GM21576 (cell line): ENCODE results near the gene NODAL.
"Not testable (repeated sequence)": the region's sequence is repeated elsewhere in the genome, so short reads cannot be mapped to it uniquely, and the experiment has no call there.

Experiments
- ATAC-seq: cut with Tn5 transposase; IDR thresholded peaks from one replicate; pipeline ENCODE4 v1.9.1; 2021; ENCODE audit warnings: mild to moderate bottlenecking, moderate library complexity; ENCODE audit not compliant: unreplicated experiment

The NODAL gene

DNA sequence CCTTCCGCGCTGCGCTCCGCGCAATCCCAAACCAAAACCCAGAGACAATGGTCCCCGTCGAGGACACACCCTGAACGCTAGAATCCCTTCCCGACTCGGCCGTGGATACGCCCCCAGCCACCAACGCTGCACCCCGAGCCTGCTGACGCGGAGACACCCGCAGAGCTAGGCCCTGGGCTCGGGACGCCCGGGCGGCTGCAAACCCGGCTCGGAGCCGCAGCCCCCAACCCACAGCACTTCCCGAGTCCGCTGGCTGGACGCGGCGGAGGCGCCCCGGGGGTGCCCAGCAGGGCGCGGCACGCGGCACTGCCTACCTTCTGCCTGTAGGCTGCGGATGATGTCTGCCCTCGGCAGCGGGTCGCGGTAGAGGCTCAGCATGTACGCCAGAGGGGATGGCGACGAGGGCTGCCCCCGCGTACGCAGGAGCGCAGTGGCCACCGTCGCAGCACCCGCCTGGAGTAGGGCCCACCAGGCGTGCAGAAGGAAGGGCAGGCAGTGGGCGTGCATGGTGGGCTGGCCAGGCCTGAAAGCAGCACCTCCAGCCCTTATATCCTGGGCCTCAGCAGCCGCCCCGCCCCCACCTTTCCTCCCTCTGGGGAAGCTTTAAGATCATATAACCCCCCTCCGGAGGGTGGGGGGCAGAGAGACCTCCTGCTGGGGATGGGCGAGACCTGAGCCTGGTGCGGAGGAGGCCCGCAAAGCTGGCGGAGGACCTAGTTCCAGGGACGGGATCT, at the start of gene NODAL:
TSS of gene NODAL (minus strand) at position 521 of the 734 bp plus-strand sequence. CDS start at position 507, 14 bp downstream.
- ATAC-seq, result no peak

DNA sequence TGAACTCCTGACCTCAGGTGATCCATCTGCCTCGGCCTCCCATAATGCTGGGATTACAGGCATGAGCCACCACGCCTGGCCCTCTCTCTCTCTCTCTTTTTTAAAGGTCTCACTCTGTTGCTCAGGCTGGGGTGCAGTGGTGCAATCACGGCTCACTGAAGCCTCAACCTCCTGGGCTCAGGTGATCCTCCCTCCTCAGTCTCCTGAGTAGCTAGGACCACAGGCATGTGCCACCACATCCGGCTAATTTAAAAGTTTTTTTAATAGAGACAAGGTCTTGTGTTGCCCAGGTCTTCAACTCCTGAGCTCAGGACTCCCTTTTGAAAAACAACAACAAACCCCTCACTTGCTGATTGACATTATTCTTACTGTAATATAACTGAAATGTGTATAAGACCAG, 48.7 kb upstream of the NODAL start:
- ATAC-seq, result no peak

DNA sequence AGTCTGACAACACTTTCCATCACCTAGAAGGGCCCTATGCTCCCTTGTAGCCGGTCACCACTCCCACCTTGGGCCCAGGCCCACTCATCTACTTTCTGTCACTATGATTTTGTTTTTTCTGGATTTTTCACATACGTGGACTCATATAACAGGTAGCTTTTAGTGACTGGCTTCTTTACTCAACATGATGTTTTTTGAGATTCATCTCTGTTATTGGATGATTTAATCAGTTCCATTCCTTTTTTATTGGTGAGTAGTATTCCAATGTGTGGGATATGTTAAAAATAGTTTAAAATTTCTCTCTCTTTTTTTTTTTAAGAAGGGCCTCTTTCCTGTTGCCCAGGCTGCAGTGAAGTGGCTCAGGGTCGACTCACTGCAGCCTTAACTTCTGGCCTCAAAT, 46.3 kb upstream of the NODAL start:
- ATAC-seq, result no peak

DNA sequence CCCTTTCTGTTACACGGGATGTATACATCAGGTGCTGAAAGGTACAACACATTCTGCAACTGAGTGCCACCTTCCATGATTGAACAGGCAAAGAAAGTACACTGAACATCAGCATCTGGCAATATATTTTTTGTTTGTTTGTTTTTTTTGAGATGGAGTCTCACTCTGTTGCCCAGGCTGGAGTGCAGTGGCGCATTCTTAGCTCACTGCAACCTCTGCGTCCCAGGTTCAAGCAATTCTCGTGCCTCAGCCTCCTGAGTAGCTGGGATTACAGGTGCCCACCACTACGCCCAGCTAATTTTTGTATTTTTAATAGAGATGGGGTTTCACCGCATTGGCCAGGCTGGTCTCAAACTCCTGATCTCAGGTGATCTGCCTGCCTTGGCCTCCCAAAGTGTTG, 42.4 kb upstream of the NODAL start:
- ATAC-seq, result not testable (repeated sequence)

DNA sequence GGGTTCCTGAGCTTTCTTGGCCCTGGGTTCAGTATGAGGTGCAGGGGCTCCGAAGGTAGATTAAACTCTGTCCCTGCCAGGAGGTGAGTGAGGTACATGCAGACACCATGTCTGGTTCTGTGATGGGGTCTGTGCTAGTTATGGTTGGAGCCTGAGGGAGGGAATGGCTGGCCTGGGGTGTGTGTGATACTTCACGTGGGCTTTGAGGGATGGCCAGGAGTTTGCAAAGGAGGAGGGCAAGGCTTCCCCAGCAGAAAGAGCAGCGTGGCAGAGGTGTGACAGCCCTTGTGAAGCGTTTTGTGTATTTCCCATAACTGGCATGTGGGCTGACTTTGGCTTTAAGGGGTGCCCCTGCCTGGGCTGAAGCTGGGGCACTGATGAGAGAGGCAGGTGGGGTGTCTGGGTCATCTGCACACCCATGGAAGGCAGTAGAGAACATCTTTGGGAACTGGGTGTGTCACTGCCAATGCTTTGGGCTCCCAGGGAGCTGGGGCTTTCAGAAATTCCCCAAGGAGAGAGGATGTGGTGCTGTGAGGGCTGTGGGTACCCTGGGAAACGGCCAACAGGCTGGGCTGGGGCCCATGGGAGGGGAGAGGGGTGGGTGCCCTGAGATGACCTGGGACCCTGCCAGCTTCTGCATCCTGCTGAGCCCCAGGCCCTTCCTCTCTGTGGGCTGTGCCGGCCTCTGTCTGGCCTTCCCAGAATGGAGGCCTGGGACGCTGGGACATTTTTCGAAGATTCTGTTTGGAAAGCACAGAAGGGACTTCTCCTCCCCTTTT, 41.7 kb upstream of the NODAL start:
- no peak for ATAC-seq

DNA sequence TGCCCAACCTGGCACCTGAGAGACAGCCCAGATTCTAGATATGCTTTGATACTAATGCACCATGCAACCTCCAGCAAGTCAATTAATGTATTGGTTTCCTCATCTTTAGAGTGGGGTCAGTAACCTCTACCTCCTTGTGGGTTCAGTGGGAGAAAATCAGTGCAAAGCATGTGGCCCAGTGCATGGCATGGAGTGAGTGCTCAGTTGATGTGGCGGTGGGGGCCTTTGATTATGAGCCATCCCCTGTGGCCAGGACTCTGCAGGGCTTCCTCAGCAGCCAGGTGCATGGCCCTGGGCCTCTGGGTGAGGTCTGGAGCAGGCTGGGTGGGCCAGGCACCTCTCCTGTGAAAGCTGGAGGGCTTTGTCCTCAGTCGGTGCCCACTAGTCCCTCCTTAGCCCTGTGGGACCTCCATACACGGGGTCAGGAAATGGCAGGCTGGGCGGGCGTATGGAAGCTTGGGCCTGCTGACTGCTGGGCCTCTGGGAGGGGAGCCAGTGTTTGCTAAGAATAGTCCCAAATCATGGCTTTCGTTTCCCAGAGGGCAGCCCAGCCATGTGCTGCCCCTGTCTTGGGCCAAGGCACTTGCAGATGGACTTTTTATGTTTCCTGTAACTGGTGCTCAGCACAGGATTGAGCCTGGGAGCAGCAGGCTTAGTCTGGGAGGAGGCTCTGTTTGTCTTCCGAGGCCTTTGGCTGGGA, 40.5 kb upstream of the NODAL start:
- ATAC-seq, result no peak

DNA sequence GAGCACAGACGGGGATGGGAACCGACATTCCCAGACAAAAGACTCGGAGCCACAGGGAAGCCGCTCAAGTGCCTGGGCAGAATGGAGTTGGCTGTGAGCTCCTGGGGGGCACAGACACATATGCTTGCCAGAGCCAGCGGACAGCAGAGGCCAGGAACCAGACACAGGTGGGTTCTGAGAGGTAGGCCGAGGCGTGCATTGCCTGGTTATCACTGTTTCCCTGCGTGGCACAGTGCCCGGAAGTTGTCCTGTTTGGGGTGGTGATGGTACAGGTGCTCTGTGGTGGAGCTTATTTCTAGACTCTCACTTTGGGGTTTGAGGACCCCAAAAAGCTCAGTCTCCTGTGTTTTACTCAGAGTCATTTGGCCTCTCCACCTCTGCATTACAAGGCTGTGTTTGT, 39.6 kb upstream of the NODAL start:
- ATAC-seq, result no peak

DNA sequence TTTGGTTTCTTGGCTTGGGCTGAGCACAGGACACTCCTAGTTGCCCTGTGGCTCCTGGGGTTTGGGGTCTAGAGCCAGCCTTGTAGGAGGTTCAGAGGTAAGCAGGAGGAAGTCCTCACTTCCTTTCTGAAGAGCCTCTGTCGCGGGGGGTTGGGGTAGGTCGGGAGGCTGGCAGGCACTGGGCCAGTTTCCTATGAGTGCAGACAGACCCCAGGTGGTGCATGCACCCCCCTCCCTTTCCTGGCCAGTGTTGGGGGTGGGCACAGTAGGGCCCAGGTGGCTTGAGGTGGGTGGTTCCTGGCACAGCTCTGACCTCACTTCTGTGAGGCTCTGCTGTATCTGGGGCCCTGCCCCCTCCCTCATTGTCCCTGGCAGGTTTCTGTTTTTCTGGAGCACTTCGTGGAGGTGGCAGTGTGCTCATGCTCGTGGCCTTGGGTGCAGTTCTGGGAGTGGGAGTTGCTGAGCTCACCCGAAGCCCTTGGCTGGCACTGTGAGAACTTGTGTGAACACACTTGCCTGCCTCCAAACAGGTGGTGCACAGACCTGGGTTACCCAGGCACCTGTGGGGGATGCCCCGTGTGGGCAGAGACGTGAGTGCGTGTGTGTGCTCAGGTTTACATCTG, 38.9 kb upstream of the NODAL start:
- no peak for ATAC-seq

DNA sequence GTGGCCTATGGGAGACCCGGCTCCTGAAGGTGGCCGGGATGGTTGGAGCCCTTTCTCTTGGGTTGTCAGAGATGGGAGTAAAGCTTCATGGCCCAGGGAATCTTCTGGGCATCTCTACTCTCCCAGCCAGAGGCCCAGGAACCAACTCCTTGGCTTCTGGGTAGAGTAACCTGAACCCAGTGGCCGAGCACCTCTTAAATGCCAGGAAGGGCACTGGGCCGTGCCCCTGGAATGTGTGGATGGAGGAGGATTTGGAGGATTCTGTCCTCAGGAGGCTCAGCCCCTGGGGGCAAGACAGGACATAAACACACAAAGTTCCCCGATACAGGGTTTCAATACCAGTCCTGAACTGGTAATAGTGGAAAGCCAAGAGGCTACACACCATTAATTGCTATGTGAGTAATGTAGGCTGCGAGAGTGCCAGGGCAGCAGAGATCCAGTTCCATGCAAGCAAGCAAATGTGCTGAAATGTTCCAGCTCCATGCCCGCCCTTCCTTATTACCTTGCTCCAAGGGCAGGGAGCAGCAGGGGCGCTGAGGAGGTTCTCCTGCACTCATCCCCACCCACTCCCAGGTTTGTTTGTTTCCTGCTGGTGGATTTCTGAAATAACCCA, 38.3 kb upstream of the NODAL start:
- no peak for ATAC-seq

DNA sequence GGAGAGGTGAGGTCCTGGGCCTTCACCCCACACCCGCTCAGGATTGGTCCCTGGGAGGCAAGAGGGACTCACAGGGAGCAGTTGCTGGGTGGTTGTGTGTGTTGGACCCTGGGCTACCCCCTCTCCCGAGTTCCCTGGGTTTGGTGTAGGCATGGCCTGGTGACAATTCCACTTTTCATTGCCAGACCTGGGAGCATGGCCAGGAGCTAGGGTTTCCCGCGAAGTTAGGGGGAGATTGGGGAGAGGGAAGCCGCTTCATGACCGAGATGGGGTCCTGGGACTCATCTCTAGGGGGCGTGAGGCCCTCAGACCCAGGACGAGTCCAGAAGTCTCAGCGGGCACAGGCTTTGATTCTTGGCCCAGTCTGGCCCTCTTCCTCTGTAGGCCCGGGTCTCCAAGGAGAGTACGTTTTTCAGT, 37.7 kb upstream of the NODAL start:
- no peak for ATAC-seq

DNA sequence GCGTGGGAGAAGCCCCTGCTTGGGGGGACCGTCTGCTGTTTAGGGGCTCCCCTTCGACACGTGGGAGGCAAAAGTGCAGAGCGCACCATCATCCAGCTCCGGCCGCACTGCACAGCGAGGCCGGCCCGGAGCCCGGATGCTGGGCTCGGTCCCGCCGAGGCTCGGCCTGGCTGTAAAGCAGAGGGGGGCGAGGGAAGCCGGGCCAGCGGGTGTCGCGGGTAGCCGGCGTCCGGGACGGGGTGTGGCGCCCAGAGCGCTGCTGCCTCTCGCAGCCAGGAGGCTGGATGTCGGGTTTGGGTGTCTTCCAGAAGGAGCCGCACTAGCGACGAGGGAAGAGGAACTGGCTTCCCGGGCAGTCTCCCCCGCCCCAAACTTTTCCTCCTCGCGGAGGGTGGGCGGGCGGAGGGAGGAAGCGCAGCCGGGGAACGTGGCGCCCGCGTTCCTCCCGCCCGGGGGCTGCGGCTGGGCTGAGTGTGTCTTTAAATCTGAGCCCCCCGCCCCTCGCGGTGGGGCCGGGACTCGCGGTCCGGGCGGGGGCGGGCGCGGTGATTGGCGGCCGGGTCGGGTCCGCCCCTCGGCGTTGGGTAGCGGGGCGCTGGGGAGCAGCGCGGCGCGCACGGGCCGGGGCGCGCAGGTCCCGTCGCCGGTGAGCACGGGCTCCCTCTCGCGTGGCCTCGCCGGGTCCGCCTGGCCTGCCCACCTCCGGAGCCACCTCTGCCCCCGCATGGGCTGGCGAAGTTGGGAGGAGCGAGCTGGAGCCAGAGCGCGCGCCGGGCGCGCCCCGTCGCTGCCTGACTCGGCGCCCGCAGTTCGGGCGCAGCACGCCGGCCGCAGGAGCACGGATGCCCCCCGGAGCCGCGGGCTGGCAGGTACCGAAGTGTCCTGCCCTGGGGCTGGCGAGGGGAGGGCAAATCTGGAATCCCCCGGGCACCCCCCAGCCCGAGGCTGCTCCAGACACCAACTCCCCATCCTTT, 37.0 kb upstream of the NODAL start, which contains the start of gene PALD1:
TSS of gene PALD1 (plus strand) at position 577 of the 974 bp plus-strand sequence. CDS start 47,185 bp downstream, outside the sequence.
- no peak for ATAC-seq

DNA sequence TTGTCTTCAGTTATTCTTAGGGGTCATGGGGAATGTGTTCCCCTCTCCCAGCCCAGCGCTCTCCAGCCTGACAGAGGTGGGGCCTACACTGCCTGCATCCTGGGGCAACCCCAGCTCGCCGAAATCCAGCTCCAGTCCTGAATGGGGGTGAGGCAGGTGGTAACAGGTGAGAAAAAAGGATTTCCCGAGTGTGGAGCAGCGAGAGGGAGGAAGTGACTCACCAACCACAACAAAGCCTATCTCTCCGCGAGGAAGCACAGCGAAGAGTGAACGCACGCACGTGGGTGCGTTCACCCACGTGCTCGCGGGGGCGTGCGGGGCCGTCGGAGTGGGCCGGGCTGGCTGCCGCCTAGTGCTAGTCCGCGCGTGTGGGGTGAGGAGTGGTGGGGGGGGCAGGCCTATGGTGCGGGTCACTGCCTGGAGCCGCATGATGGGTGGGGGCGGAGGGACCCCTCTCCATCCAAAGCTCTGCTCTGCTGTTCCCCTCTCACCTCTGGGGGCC, 36.2 kb upstream of the NODAL start:
- no peak for ATAC-seq

DNA sequence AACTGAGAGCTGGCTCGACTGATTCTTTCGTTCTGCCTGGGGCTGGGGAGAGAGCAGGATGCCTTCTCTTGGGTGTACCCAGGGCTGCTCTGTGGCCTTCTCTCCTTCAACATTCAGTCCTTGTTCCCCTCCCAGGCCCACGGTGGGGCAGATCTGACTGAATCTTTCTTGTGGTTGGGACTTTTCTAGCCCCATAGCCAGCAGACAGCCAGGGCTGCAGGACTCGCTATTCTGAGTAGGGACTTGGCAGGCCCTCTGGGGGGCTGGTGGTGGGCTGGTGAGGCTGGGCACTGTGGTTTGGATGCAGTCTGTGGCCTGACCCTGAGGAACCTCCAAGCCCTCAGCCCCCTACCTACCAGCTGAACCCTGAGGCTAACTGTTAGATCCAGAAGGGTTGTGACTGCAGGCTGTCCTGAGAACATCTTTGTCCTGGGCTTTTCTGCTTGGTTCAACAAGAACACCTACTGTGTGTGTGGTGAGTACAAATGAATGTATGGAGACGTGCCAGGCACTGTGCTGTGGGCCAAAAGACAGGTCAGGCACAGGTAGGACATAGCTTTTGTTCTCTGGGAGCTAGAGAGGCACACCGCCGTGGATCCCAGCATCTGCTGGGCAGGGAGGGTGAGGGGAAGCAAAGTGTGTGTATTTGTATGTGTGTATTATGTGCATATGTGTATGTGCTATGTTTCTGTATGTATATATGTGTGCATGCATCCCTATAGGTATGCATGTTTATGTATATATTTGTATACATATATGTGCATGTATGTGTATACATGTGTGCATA, 35.0 kb upstream of the NODAL start:
- ATAC-seq, result no peak

DNA sequence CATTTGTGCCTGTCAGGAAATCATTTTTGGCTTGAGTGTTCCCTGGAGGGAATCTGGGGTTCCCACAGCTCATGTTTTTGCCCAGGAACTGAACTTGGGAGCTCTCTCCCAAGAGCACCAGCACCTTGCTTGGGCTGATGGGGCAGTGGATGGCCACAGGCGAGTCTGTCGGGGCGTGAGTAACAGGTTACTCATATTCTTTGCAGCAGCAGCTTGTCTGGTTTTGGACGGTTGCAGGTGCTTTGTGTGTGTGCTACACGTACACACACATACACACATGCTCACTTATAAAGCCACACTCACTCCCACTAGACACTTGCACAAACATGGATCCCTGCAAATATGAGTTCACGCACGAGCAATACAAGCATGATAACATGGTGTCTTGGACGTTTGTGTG, 34.2 kb upstream of the NODAL start:
- no peak for ATAC-seq

DNA sequence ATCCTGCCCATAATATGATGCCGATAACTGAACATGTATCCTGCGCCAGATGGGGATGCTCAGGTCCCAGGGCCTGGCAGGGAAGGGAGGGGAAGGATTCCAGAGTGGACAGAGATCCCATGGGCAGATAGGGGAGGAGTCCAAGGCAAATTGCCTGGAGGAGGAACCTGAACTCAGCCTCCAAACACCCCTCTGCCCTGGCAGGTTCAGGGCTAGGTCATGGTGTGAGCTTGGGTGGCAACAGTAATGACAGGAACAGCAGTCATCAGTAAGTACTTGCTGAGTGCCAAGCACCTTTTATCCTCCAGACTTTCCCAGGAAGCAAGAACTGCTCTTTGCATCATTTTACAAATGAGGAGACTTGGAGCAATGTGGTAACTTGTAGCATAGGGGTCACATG, 33.3 kb upstream of the NODAL start:
- no peak for ATAC-seq

DNA sequence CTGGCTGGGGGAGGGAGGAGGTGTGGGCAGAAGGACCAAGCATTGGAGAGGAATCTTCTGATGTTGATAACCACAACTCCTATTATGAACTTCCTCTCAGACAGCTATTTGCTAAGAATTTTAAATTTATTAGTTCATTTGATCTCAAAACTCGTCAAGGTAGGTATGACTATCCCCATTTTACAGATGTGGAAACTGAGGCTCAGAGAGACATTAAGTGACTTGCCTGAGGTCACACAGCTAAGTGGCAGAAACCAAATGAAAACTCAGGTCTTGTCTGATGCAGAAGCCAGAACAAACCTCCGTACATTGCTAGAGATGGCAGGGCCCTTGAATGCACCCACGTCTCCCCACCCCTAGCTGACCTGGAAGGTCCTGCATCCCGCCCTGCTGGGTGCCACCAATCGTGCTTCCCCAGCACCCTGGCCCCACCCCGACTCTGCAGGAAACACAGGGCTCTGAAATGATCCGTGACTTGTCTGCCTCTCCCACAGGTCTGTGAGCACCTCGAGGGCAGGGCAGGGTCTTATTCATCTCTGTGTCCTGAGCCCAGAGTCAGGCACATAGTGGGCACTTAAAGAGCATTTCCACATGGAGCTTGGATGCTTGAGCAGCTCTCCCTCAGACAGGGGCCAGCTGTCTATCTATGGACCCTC, 31.4 kb upstream of the NODAL start:
- ATAC-seq, result no peak

DNA sequence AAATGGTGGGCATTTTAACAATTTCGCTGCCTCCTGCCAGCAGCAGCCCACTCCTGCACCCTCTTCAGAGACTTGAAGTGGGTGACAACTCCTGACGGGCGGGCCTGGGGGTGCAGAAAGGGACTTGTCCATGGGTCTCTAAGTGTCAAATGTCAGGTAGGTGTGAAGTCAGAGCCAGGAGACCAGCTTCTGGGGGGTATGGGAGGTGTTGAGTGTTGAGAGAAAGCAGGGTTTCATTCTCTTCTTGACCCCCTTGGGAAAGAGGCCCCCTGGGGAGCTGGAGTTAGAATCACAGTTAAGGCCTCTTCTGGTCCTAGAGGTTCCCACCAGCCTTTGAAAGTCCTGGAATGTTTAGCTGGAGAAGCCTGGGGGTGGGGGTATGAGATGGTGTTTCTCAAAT, 25.5 kb upstream of the NODAL start:
- ATAC-seq, result no peak

DNA sequence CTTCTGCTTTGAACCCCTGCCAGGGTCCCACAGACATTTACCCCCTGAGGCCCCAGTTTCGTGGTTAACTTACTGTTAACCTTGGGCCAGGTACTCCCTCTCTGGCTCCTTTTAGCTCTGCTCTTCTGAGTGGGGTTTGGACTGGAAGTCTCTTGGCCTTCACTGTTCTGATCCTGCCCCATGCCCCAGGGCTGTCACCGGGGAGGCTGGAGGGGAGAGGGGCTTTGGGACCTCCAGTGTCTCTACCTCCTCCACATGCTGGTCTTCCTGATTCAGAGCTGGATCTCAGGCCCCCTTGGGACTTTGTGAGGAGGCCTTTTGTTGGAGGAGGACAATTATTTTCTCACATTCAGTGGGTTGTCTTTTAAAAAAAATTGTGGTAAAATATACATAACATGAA, 24.4 kb upstream of the NODAL start:
- no peak for ATAC-seq
